ENCODE measurements around the gene ALDH1A3. TPM values are rescaled to one million over a fixed set of nuclear protein-coding genes. Genes with fewer than 3 reads are reported as not detected.

Gene ALDH1A3
- total and polyA plus RNA-seq, 2 experiments from 2014 or later = 4.0 to 19.8 TPM

- TF ChIP-seq JUNB (IDR thresholded peaks at IDR 0.05; ENCODE audit: unreplicated experiment) (no peak), REST (IDR thresholded peaks at IDR 0.05; ENCODE audit: unreplicated experiment) (no peak), EZH2 (IDR thresholded peaks at IDR 0.05; ENCODE audit: low read depth, unreplicated experiment) (no peak), ZNF331 (CRISPR knock-in tag; IDR thresholded peaks at IDR 0.05; ENCODE audit: low read depth) (no peak), ZNF462 (CRISPR knock-in tag; IDR thresholded peaks at IDR 0.05) (no peak), POLR2AphosphoS5 (IDR thresholded peaks at IDR 0.05; ENCODE audit: low read depth) (no peak), CREB1 (CRISPR knock-in tag; IDR thresholded peaks at IDR 0.05; ENCODE audit: low read depth) (no peak), ZNF114 (CRISPR knock-in tag; IDR thresholded peaks at IDR 0.05) (no peak), NANOG (IDR thresholded peaks at IDR 0.05; ENCODE audit: borderline replicate concordance) (no peak), EZH2phosphoT487 (IDR thresholded peaks at IDR 0.05; ENCODE audit: unreplicated experiment) (no peak), STAT1 (IDR thresholded peaks at IDR 0.05; ENCODE audit: unreplicated experiment) (no peak)
- TF ChIP-seq, protein P1, sequence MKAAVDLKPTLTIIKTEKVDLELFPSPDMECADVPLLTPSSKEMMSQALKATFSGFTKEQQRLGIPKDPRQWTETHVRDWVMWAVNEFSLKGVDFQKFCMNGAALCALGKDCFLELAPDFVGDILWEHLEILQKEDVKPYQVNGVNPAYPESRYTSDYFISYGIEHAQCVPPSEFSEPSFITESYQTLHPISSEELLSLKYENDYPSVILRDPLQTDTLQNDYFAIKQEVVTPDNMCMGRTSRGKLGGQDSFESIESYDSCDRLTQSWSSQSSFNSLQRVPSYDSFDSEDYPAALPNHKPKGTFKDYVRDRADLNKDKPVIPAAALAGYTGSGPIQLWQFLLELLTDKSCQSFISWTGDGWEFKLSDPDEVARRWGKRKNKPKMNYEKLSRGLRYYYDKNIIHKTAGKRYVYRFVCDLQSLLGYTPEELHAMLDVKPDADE (IDR thresholded peaks at IDR 0.05) = no peak
- TF ChIP-seq, protein P2, sequence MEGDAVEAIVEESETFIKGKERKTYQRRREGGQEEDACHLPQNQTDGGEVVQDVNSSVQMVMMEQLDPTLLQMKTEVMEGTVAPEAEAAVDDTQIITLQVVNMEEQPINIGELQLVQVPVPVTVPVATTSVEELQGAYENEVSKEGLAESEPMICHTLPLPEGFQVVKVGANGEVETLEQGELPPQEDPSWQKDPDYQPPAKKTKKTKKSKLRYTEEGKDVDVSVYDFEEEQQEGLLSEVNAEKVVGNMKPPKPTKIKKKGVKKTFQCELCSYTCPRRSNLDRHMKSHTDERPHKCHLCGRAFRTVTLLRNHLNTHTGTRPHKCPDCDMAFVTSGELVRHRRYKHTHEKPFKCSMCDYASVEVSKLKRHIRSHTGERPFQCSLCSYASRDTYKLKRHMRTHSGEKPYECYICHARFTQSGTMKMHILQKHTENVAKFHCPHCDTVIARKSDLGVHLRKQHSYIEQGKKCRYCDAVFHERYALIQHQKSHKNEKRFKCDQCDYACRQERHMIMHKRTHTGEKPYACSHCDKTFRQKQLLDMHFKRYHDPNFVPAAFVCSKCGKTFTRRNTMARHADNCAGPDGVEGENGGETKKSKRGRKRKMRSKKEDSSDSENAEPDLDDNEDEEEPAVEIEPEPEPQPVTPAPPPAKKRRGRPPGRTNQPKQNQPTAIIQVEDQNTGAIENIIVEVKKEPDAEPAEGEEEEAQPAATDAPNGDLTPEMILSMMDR (conservative IDR thresholded peaks at IDR 0.05; ENCODE audit: low read depth in 2 of 2) = no peak
- Histone ChIP-seq H3K4me2 (no peak overlapping the region), H3K4me1 (ENCODE audit: insufficient read depth) (no peaks in the 10 kb centered on the region), H3K27me3 (ENCODE audit: insufficient read depth) (no peaks in the 10 kb centered on the region), H3K36me3 (ENCODE audit: insufficient read depth) (no peaks in the 10 kb centered on the region), H3F3A (replicated peaks; ENCODE audit: low read depth) (no peaks in the 10 kb centered on the region), H4K20me1 (replicated peaks; ENCODE audit: insufficient read depth) (no peaks in the 10 kb centered on the region), H3K9me2 (ENCODE audit: insufficient read depth) (no peaks in the 10 kb centered on the region), H3K79me2 (replicated peaks; ENCODE audit: insufficient read depth) (no peaks in the 10 kb centered on the region), H2AFZ (peak overlapping the region; percentile 63; the same call in 1 of the 2 replicates), H3K27ac (ENCODE audit: low read depth) (no peak overlapping the region), H3K4me3 (no peak overlapping the region)
- ATAC-seq = no peak
- H3K9me3 Mint-ChIP-seq = no peaks in the 10 kb centered on the region
- H3K27me3 Mint-ChIP-seq (ENCODE audit: insufficient read depth, low read depth, poor library complexity) = peaks cover 4% of the 10 kb centered on the region
- no peak overlapping the region for H3K4me3 Mint-ChIP-seq
- H3K36me3 Mint-ChIP-seq (ENCODE audit: low read depth) = no peaks in the 10 kb centered on the region
- DNase-seq (ENCODE audit: low spot score) = no peak
- no peak overlapping the region for H3K27ac Mint-ChIP-seq
- H3K4me1 Mint-ChIP-seq = peaks cover 10% of the 10 kb centered on the region
Observed at GRCh38 chr15:100944244-100944895, 64.7 kb downstream of the ALDH1A3 start.
